ENCODE results near the gene SREBF1.

The SREBF1 gene

DNA sequence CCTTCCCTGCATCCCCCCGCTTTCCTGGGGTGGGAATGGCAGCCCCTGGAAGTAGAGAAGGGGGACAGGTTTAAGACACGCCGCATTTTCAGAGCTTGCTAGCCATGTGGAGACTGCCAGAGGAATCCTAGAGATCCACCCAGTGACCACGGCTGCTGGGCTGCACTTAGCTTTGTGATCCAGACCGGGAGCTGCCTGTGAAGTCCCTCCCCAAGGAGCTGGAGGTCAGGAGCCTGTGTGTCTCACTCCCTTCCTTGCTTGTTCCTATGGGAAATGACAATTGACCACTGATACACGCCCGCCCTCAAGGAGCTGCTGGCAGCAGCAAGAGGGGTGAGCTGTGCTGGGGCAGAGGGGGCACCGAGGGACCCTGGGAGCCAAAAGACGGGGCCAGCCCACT lies 73.7 kb downstream of the SREBF1 start:
- no peak for TF ChIP-seq CTCF (IDR thresholded peaks at IDR 0.05; ENCODE audit: borderline replicate concordance, extremely low read depth, low read length, poor library complexity, severe bottlenecking)
- no peak for TF ChIP-seq EZH2 (IDR thresholded peaks at IDR 0.05; ENCODE audit: borderline replicate concordance, low read depth, low read length, severe bottlenecking)
- no peaks in the 10 kb centered on the region for H3K27me3 ChIP-seq (ENCODE audit: insufficient read depth, low read length, poor library complexity)
- H3K4me1 ChIP-seq (ENCODE audit: insufficient read depth, low read length) = no peaks in the 10 kb centered on the region
- ATAC-seq (ENCODE audit: insufficient read depth, low read depth) = no peak
- no peak overlapping the region for H3K4me2 ChIP-seq (ENCODE audit: insufficient read depth, low read length)
- no peak overlapping the region for H3K4me3 ChIP-seq (ENCODE audit: low read depth in 1 of 2, low read length in 2 of 2)
- no peak overlapping the region for H3K27ac ChIP-seq (ENCODE audit: low read length)
- DNase-seq = no peak
- H2AFZ ChIP-seq (ENCODE audit: low read depth, low read length) = no peak overlapping the region
- no peak overlapping the region for H3K9ac ChIP-seq (ENCODE audit: low read depth, low read length)
- H3K9me3 ChIP-seq (ENCODE audit: insufficient read depth, low read length, severe bottlenecking) = no peaks in the 10 kb centered on the region
- peaks cover 99% of the 10 kb centered on the region for H3K79me2 ChIP-seq (ENCODE audit: insufficient read depth, low read length)
- peaks cover 42% of the 10 kb centered on the region for H3K36me3 ChIP-seq (ENCODE audit: insufficient read depth, low read length)
- peaks cover 89% of the 10 kb centered on the region for H4K20me1 ChIP-seq (ENCODE audit: insufficient read depth, low read length)

- no peak for TF ChIP-seq EZH2 (IDR thresholded peaks at IDR 0.05; ENCODE audit: borderline replicate concordance, low read depth, low read length, severe bottlenecking)
- TF ChIP-seq CTCF (IDR thresholded peaks at IDR 0.05; ENCODE audit: borderline replicate concordance, extremely low read depth, low read length, poor library complexity, severe bottlenecking) = no peak
- Histone ChIP-seq H3K4me3 (ENCODE audit: low read depth in 1 of 2, low read length in 2 of 2) (no peak overlapping the region), H3K4me1 (ENCODE audit: insufficient read depth, low read length) (no peaks in the 10 kb centered on the region), H3K9me3 (ENCODE audit: insufficient read depth, low read length, severe bottlenecking) (no peaks in the 10 kb centered on the region), H3K4me2 (ENCODE audit: insufficient read depth, low read length) (no peak overlapping the region), H3K36me3 (ENCODE audit: insufficient read depth, low read length) (peaks cover 42% of the 10 kb centered on the region), H4K20me1 (ENCODE audit: insufficient read depth, low read length) (peaks cover 89% of the 10 kb centered on the region), H3K27ac (ENCODE audit: low read length) (no peak overlapping the region), H3K79me2 (ENCODE audit: insufficient read depth, low read length) (peaks cover 99% of the 10 kb centered on the region), H3K27me3 (ENCODE audit: insufficient read depth, low read length, poor library complexity) (no peaks in the 10 kb centered on the region), H2AFZ (ENCODE audit: low read depth, low read length) (no peak overlapping the region), H3K9ac (ENCODE audit: low read depth, low read length) (no peak overlapping the region)
- ATAC-seq (ENCODE audit: insufficient read depth, low read depth) = no peak
- no peak for DNase-seq
These were observed 74.1 kb downstream of the SREBF1 start for GRCh38 chr17:17762744-17763105.
